ENCODE data around the gene LIX1L. TPM values are rescaled to one million over a fixed set of nuclear protein-coding genes. Genes with fewer than 3 reads are reported as not detected.

The LIX1L gene
- total and polyA plus RNA-seq, 2 of the 13 experiments (the other 11 are each of a cell fraction or from before 2014, with no cell fraction given) = 8.1 to 24.9 TPM

DNA sequence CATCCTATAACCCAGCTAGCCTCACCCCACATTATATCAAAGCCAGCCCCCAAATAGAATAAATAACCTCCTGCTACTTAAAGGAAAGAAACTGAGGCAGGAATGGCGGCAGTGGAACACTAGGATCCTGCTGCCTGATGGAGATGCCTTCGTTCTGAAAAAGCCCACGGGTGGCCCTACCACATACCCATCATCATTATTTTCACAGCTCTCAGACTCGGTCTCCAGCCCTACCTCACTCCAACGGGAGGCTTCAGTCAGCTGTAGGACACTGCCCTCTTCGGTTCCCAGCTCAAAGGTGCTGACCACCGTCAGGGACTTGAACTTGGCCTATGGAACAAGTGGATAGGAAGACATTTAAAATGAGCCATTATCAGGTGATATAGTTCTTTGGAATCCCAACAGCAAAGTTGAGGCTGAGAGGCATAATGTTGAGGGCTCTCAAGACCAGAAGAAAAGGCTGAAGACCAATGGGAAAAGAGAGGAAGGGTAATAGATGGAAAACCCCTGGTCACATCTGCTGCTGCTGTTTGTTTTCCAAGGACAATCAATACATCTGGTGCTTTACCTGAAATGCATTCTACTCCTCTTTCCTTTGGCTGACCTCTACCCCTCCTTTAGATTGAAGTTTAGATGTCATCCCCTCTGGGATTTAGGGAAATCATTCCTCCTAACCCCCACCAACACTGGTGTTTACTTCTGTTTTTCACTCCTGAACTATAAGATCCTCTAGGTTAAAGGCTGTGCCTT lies 64.3 kb downstream of the LIX1L start (continued):
- TF ChIP-seq, protein P1, sequence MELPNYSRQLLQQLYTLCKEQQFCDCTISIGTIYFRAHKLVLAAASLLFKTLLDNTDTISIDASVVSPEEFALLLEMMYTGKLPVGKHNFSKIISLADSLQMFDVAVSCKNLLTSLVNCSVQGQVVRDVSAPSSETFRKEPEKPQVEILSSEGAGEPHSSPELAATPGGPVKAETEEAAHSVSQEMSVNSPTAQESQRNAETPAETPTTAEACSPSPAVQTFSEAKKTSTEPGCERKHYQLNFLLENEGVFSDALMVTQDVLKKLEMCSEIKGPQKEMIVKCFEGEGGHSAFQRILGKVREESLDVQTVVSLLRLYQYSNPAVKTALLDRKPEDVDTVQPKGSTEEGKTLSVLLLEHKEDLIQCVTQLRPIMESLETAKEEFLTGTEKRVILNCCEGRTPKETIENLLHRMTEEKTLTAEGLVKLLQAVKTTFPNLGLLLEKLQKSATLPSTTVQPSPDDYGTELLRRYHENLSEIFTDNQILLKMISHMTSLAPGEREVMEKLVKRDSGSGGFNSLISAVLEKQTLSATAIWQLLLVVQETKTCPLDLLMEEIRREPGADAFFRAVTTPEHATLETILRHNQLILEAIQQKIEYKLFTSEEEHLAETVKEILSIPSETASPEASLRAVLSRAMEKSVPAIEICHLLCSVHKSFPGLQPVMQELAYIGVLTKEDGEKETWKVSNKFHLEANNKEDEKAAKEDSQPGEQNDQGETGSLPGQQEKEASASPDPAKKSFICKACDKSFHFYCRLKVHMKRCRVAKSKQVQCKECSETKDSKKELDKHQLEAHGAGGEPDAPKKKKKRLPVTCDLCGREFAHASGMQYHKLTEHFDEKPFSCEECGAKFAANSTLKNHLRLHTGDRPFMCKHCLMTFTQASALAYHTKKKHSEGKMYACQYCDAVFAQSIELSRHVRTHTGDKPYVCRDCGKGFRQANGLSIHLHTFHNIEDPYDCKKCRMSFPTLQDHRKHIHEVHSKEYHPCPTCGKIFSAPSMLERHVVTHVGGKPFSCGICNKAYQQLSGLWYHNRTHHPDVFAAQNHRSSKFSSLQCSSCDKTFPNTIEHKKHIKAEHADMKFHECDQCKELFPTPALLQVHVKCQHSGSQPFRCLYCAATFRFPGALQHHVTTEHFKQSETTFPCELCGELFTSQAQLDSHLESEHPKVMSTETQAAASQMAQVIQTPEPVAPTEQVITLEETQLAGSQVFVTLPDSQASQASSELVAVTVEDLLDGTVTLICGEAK (IDR thresholded peaks at IDR 0.05) = no peak
- TF ChIP-seq, protein P1 (CRISPR knock-in tag; IDR thresholded peaks at IDR 0.05) = no peak
- TF ChIP-seq ERF (CRISPR knock-in tag; IDR thresholded peaks at IDR 0.05) (no peak), KAT8 (CRISPR knock-in tag; IDR thresholded peaks at IDR 0.05) (0 out of 2 replicates have a peak, but pooled peaks have one; percentile 20), NR2F6 (IDR thresholded peaks at IDR 0.05) (no peak), NR2F6 (CRISPR knock-in tag; IDR thresholded peaks at IDR 0.05) (no peak), ZNF543 (CRISPR knock-in tag; IDR thresholded peaks at IDR 0.05) (no peak), PCBP2 (optimal IDR thresholded peaks at IDR 0.05; ENCODE audit: low read depth, low read length, poor library complexity, severe bottlenecking) (no peak), ZNF788 (CRISPR knock-in tag; IDR thresholded peaks at IDR 0.05; ENCODE audit: borderline replicate concordance) (no peak), MED1 (CRISPR knock-in tag; IDR thresholded peaks at IDR 0.05) (0 out of 2 replicates have a peak, but pooled peaks have one; percentile 15), ZNF143 (CRISPR knock-in tag; IDR thresholded peaks at IDR 0.05) (no peak)
- TF ChIP-seq, protein P2, sequence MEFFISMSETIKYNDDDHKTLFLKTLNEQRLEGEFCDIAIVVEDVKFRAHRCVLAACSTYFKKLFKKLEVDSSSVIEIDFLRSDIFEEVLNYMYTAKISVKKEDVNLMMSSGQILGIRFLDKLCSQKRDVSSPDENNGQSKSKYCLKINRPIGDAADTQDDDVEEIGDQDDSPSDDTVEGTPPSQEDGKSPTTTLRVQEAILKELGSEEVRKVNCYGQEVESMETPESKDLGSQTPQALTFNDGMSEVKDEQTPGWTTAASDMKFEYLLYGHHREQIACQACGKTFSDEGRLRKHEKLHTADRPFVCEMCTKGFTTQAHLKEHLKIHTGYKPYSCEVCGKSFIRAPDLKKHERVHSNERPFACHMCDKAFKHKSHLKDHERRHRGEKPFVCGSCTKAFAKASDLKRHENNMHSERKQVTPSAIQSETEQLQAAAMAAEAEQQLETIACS (CRISPR knock-in tag; IDR thresholded peaks at IDR 0.05) = no peak
- TF ChIP-seq, protein P3, sequence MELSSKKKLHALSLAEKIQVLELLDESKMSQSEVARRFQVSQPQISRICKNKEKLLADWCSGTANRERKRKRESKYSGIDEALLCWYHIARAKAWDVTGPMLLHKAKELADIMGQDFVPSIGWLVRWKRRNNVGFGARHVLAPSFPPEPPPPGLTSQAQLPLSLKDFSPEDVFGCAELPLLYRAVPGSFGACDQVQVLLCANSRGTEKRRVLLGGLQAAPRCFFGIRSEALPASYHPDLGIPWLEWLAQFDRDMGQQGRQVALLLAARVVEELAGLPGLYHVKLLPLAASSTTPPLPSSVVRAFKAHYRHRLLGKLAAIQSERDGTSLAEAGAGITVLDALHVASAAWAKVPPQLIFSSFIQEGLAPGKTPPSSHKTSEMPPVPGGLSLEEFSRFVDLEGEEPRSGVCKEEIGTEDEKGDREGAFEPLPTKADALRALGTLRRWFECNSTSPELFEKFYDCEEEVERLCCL (CRISPR knock-in tag; IDR thresholded peaks at IDR 0.05; ENCODE audit: borderline replicate concordance) = no peak
- TF ChIP-seq, protein P4, sequence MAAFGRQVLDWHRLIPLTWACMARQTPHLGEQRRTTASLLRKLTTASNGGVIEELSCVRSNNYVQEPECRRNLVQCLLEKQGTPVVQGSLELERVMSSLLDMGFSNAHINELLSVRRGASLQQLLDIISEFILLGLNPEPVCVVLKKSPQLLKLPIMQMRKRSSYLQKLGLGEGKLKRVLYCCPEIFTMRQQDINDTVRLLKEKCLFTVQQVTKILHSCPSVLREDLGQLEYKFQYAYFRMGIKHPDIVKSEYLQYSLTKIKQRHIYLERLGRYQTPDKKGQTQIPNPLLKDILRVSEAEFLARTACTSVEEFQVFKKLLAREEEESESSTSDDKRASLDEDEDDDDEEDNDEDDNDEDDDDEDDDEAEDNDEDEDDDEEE (CRISPR knock-in tag; IDR thresholded peaks at IDR 0.05) = no peak
- TF ChIP-seq, protein P5, sequence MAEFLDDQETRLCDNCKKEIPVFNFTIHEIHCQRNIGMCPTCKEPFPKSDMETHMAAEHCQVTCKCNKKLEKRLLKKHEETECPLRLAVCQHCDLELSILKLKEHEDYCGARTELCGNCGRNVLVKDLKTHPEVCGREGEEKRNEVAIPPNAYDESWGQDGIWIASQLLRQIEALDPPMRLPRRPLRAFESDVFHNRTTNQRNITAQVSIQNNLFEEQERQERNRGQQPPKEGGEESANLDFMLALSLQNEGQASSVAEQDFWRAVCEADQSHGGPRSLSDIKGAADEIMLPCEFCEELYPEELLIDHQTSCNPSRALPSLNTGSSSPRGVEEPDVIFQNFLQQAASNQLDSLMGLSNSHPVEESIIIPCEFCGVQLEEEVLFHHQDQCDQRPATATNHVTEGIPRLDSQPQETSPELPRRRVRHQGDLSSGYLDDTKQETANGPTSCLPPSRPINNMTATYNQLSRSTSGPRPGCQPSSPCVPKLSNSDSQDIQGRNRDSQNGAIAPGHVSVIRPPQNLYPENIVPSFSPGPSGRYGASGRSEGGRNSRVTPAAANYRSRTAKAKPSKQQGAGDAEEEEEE (CRISPR knock-in tag; IDR thresholded peaks at IDR 0.05; ENCODE audit: borderline replicate concordance) = no peak

All from HepG2 (cell line).